SK-N-MC (cell line): ENCODE results near the gene SLC6A3.

Source experiments
- FOXP2 ChIP-seq: optimal IDR thresholded peaks from 2 replicates; pipeline ENCODE3; 2011; ENCODE audit warnings: mild to moderate bottlenecking, moderate library complexity; ENCODE audit not compliant: insufficient read depth; ENCODE audit errors: extremely low read length, control extremely low read depth
- POLR2AphosphoS5 ChIP-seq: IDR thresholded peaks from 2 replicates; pipeline ENCODE4 v1.6.1; 2012; ENCODE audit warnings: mild to moderate bottlenecking, low read depth, low read length, borderline replicate concordance

DNA sequence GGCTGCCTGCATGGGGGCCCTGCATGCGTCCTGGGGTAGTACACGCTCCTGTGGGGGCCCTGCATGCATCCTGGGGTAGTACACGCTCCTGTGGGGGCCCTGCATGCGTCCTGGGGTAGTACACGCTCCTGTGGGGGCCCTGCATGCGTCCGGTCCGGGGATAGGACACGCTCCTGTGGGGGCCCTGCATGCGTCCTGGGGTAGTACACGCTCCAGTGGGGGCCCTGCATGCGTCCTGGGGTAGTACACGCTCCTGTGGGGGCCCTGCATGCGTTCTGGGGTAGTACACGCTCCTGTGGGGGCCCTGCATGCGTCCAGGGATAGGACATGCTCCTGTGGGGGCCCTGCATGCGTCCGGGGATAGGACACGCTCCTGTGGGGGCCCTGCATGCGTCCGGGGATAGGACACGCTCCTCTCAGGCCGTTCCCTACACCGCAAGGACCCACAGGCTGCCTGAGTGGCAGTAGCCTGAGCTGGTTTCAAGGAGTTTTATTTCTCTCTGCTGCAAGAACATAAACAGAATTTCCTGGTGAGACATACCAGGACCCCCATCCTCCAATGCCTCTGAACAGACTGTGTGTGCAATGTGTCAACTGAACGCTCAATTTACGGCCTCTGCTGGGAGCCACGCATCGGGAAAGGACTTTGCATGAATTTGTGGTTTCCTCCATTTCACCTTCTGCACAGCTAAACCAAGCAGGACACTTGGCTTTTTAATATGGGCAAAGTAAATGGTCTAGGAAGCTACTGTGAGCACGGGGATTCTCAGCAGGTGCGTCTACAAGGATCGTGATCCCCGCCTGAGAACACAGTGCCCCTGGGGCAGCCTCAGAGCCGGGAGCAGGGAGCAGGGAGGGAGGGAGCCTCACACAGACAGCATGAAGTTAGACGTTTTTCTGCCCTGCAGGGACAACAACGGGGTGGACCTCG lies 51.4 kb downstream of the SLC6A3 start:
- TF ChIP-seq POLR2AphosphoS5 (no peak), FOXP2 (no peak)
